Anterior cingulate cortex (tissue), 58 donors: ENCODE results near the gene RASD1.

ENCODE experiments used
- DNase-seq, 58 donors: peaks; one replicate each; lab custom pipeline; 2025; lab: John Stamatoyannopoulos, UW

RASD1 gene, protein sequence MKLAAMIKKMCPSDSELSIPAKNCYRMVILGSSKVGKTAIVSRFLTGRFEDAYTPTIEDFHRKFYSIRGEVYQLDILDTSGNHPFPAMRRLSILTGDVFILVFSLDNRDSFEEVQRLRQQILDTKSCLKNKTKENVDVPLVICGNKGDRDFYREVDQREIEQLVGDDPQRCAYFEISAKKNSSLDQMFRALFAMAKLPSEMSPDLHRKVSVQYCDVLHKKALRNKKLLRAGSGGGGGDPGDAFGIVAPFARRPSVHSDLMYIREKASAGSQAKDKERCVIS

DNA sequence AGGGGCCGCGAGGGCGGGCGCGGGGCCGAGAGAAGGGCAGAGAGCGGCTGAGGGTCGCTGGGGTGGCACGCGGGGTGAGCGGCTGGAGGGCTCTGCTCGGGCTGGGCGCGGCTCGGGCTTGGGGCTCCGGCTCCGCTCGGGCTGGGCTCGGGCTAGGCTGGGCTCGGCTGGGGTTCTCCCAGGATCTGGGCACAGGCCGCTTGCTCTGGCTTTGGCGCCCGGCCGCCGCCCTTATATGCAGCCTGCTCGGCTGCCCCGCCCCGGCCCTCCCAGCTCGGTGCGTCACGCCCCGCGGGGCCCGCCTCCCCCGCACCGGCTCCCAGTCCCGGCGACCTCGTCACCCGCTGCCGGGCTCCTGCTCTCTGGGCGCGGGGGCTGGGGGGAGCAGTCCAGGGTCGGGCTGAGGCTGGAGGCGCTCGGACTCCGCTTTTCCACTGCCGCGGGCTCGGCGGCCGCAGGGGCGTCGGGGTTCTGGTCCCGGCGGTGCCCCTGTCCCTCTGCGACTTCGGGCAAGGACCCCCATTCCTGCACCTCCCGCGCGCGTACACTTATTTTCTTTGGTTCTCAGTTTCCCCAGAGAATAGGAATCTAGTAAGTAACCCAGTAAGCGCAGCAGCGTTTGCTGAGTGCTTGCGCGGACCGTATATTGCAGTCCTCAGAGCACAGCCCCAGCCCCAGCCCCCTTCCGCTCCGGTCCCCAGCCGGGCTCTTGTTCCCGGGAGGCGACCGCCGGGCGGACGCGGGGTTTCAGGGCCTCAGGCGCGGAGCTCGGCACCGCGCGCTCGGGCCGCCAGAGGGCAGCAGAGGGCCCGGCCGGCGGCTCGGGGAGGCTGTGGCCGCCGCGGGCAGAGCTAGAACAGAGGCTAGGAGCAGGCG is at the start of gene RASD1:
Gene RASD1, minus strand, starts transcription at position 207 of the 876 bp plus-strand sequence. CDS start 214 bp downstream, outside the sequence.
- peak in 57 of 58 donors; percentile 57 to 94 (median 86) for DNase-seq

DNA sequence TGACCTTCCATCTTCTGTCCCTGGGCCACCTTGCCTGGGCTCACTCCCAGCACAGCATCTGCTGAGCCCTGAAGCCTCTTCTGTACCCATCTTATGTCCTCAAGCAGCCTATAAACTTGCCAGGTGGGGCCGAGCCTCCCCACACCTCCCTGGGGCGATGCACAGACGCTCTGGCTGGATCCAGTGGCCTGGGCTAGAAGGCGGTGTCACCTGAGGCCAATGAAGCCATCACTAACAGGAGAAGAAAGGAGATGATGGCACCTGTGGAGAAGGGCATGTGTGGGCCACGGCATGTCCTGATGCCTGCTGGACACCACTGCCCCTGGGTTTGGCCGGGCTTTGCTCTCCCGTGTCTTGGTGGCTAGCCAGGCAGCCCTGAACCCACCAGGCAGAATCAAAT is 49.8 kb upstream of the RASD1 start:
- no peak for DNase-seq

DNA sequence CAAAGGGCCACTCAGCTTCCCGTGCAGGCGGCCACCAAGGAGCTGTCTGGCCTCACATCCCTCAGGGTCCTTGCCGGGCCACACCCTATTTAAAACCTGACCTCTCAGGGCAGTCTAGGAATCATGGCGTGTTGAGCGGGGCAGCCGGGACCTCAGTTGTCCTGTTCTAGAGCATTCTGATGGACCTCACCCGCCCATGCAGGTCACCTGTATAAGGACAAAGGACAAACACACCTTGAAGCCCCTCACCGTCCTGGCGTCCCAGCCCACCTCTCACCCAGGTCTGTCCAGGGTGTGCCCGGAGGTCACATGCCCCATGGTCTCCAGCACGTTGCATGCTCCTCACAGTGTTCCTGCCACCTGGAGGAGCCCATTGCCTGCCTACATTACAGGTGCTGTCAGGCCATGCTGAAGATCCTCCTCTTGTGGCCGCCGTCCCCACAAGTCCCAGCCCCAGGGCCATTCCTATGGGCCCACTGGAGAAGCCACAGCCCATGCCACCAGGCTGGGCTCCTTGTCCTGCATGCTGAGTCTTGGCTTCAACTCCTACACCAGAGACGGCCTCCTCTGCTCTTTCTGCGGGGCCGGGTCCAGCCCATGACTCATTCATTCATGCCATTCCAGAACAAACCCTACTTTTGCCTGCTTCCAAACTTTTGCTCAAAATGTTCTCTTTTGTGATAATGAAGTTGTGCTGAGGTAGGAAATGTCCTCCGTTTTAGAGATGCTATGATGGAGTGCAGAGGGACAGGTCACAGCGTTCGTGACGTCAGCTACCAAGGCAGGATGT is 49.0 kb upstream of the RASD1 start:
- DNase-seq: peak in 3 of 58 donors; percentile 21 to 38 (median 28)

DNA sequence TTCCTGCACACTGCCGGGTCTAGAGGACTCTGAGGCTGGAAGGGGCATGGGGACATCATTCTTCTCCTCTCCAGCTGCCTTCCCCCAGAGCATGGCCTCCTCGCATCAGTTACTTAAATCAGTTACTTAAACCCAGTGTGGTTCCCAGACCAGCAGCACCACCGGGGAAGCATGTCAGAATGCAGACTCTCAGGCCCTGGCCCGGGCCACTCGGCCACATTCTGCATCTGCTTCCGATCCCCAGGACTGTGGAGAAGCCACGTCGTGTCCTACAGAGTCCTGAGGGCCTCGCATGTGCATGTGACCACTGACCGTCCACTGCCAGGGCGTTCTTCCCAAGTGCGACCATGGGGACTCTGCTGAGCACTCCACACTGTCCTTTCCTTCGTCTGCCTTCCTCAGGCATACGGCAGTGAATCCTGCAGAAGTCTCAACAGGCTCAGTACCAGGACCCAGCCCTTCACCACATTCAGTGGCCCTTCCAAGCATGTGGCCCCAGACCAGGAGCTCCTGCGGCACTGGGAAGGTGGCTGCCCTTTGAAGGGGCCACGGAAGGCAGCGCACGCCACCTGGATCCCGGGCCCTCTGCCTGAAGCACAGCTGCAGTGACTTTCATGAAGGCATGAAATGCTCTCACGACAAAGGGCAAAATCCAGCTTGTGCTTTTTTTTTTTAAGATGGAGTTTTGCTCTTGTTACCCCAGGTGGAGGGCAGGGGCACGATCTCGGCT is 46.9 kb upstream of the RASD1 start:
- no peak for DNase-seq

DNA sequence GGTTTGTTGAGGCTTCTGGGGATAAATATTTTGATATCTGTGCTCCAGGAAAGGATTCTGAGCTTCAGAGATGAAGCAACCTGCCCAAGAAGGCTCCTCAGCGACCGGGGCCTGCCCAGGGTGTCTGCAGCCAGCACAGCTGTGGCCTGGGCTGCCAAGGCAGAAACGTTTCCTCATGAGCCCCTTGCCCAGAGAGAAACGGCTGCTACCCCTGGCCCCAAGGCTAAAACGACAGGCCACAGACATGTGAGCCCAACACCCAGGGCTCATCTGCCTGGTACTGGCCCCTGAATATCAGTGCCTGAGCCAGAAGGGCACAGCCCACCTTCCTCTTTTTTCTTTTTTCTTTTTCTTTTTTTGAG is 45.4 kb upstream of the RASD1 start:
- DNase-seq: no peak

DNA sequence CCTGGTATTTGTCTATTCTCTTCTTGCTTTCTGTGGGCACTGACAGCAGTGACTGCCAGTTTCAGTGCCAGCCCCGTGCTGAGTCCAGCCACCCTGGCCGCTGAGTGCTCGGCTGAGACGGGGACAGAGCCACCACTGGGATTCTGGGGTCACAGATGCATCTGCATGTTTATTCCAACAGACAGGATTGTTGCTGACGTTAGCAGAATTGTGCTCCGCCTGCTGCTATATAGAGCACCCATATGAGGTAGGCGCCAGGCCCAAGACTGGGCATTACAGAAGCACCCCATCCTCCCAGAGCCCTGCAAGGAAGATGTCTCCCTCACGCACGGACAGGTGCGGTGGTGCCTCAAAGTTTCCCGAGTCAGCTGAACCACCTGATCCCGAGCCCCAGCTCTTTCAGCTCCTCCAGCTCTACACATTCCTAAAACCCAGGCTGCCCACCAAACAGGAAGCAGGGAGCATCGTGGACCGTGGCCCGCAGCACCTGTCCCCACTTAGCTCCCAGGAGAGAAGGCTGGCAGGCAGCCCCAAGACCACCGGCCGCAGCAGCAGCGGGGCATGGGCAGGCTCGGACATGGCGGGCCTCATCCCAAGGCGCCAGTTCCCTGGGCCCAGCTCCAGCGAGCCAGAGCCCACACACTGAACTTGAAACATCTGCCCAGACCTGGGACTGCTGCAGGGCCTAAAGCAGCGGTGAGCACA is 44.9 kb upstream of the RASD1 start:
- DNase-seq: no peak

DNA sequence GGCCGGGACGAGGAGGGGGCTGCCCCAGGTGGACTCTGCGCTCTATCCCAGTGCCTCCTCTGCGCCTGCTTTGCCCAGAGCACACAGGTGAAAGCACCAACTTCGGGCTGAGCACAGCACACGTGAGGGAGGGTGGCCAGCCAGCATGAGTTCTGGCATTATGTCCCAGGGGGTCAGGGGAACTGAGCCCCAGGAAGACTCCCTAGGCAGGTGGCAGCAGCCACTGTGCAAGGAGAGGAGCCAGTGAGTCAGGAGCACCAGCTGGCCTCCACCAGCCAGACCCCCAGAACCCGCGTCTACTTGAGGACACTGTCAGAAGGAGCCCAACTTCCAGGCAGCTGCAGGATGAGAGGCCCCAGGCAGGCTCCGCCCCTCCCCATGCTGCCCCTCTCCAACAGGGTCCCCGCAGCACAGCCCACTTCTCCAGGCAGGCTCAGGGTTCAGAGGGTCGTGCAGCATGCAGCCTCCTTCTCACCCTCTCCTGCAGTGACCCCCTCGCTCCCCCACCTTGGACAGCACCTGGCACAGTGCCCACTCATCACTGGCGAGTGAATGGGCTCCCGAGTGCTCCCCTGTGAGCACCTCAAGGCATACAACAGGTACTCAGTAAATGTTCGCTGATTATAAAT is 44.2 kb upstream of the RASD1 start:
- DNase-seq: no peak

DNA sequence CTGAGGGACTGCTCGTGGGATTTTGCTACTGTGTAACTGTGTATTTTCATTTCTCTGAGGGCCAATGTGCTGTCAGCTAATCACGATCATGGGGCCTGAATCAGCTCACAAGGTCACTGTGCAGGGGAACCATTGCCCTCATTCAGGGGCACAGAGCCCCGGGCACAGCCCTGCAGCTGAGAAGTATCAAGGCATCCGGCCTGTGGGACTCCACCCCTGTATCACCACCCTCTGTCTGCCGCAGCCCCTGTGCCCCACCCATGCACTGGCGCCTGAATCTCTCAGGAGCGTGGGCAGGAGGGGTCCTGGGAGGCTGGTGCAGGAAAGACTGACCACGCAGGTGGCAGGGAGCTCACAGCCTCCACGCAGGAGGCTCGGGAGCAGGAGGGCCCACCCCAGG is 43.4 kb upstream of the RASD1 start:
- DNase-seq: no peak

DNA sequence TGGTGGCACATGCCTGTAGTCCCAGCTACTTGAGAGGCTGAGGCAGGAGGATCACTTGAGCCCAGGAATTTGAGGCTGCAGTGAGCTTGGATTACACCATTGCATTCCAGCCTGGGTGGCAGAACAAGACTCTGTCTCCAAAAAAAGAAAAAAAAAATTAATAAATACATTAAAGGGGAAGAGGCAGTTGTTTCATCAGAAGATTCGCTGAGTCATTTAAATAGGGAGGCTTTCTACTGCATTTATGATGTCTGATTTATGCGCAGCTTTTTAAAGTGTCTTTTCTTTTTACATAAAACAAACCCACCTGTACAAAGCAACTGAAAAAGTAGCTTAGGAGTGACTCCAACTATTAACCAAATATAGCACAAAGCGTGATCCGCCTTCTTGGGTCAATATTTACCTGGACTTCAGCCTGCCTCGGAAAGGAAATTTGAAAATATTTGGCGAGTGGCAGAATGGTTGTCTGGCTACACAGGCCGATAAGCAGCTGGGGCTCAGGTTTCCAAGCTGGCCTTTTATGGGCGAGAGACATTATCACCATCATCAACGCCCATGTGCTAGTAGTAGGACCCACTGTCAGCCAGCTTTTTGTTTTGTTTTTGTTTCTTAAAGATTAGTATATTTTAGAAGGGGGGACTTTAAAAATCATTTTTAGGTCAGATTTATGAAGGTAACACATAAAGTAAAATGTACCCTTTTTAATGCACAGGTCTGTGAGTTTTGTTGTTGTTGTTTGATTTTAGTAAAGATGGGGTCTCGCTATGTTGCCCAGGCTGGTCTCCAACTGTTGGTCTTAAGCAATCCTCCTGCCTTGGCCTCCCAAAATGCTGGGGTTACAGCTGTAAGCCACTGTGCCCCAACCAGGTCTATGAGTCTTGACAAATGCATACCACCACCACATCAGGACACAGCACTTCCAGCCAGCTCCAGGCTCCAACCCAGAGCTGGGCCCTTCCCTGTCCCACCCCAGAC is 42.5 kb upstream of the RASD1 start:
- DNase-seq: no peak

DNA sequence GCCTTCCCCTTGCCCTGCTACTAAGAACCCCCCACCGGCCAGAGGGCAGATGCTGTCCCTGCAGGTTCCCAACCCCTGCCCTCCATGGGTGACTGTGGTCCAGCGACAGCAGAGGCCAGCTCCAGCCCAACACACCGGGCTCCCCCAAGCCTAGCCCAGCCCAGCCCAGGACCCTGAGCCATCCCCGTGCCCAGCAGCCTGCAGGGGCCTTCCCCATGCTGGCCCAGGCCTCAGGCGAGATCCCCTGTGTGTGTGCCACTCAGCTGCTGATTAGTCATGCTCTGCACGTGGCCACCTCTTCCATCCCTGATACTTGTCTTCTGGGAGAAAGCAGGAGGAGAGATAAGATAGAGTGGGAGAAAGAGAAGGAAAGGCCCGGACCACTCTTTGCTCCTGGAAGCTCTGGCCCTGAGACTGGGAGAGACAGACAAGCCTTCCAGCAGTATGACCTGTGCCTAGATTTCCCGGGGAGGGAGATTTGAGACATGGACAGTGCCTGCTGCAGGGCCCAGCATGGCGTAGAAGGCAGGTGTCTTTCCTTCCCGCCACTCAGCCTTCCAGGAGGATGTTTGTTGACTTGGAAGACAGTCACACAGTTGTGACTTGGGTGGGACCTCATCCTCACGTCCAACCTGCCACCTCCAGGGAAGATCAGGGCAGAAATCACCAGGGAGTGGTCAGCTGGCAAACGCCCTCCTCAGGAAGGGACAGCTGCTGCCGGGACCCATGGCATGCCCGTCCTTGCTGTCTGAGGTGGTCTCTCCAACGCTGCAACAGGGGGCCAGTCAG is 41.3 kb upstream of the RASD1 start:
- DNase-seq: peak in 3 of 58 donors; percentile 11 to 24 (median 21)

DNA sequence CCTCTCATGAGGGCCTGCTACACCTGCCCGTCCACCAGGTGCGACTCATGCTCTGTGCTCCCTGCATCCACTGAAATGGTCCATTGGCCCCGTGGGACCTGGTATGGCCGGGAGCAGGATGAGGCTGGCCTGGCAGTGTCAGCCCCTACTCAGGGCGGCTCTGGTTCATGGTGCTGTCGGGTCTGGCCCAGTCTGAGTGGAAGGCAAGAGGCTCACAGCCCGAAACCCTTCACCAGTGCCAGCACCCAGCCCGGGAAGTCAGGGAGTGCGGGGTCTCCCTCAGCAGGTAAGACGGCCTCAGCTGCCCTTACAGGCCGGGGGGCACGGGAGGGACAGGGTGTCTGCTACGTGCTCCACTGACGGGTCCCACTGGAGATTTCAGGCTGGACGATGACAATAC is 40.5 kb upstream of the RASD1 start:
- DNase-seq: no peak

DNA sequence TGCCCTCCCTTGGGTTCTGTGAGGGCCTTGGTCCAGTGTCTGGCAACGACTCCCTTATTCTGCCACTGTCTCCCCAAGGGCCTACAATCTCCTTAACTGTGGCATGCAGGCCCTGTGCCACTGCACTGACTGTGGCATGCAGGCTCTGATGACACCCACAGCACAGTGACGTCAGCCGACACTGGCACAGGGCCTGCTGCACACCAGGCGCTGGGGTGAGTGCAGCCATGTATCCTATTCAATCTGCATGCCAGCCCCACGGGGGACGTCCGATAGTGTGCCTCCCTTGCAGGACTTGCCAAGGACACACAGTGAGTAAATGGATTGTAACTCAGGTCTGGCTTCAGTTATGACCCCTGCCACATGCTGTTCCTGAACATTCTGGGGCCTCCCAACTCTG is 39.8 kb upstream of the RASD1 start:
- peak in 43 of 58 donors; percentile 12 to 83 (median 41) for DNase-seq

DNA sequence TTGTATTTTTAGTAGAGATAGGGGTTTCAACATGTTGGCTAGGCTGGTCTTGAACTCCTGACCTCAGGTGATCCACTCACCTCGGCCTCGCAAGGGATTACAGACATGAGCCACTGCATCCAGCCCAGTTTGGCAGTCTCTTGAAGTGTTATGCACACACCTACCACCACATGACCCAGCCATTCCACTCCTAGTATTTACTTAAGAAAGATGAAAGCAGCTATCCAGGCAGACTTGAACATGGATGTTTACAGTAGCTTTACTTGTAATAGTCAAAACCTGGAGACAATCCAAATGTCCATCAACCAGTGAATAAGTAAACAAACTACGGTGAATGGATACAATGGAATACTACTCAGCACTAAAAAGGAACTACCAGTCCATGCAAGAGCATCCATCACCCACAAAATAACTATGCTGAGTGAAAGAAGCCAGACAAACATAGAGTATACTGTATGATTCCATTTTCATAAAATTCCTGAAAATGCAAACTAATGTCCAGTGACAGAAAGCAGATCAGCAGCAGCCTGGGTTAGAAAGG is 37.8 kb upstream of the RASD1 start:
- DNase-seq: no peak

DNA sequence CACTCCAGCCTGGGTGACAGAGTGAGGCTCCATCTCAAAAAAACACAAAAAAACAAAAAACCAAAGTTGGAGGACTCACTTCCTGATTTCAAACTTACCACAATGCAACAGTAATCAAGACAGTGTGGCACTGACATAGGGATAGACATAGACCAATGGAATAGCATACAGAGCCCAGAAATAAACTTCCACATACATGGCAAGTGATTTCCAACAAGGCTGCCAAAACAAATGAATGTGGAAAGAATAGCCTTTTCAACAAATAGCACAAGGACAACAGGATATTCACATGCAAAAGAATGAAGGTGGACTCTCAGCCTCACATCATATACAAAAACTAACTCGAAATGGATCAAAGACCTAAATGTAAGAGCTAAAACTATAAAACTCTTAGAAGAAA is 36.8 kb upstream of the RASD1 start:
- no peak for DNase-seq

DNA sequence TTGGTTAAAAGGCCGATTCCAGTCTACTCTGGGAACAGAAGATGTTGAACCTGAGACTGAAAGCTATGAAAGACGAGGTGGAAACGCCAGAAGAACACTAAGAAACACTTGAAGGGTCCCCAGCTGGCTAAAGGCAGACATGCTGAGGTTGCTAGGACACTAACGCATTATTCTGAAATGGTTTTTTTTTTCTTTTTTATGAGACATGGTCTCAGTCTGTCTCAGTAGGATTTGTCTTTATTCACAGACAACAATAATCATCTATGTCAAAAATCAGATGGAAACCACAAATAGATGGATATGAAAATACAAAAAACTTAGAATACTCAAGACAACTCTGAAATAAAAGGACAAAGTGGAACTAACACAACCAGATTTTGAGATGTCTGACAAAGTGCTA is 35.0 kb upstream of the RASD1 start:
- DNase-seq: no peak

DNA sequence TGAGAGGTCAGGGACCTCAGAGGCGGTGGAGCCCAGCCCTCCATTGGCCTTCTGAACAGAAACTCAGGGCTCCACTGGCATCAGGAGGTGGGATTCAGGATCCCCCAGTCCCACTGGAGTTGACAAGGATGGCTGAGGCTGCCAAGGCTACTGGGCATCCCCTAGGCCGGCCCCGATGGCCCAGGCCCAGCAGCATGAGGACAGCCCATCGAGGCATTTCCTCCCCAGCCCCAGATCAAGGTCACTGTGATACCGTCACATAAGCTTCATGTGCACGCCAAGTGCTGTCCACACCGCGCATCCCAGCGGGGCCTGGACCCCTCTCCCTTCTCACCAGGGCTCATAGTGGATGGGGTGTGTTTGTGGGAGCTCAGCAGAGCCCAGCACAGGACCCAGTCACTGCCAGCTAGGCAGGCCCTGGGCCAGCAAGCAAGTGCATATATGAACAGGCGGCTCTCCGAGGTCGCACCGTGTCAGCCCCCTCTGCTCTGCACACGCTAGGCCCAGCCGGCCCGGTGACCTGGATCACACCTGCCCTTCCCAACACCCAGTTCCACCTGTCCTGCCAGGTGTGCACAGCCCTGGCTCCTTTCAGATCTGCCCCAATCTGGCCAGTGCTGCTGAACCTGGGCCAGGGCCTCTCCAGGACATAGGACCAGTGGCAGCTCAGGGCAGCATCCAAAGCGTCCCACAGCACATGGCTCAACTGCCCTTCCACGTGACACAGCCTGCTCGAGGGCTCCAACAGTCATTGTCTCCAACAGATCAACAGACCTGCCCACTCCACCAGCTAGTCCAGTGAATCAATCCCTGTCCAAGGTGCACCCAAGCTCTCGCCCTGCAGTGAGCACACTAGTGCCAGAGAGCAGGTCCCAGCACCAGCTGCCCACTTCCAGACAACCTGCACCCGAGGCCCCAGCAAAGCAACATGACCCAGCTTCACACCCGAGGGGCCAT is 32.8 kb upstream of the RASD1 start:
- DNase-seq: no peak
